Spleen (tissue), 7 donors: Measurements from ENCODE around the gene TOM1L2.

Experiments
- POLR2A ChIP-seq, 3 donors: fragments of 450-650 bp; IDR thresholded peaks; one replicate each; pipeline ENCODE4 v1.5.1; 2017; ENCODE audit warnings: antibody characterized with exemption in 3 of 3, mild to moderate bottlenecking in 1 of 3
- POLR2AphosphoS5 ChIP-seq, 3 donors: sonication (generic); formaldehyde crosslinking; IDR thresholded peaks; one replicate each; pipeline ENCODE4 v1.5.1; 2017; ENCODE audit warnings: antibody characterized with exemption in 3 of 3
- TF ChIP-seq, protein P1 (sequence below), 11 experiments: fragments of 200-600 bp in 7 of 11; fragments of 450-650 bp in 4 of 11; sonication (generic) in 4 of 11; IDR thresholded peaks in 8 of 11; conservative IDR thresholded peaks in 3 of 11; 1 replicate in 7 of 11; 2 replicates in 4 of 11; pipeline versions ENCODE4 v1.4.0 to v1.8.0; 2016 to 2021; ENCODE audit warnings: antibody characterized with exemption in 11 of 11, inconsistent platforms in 4 of 11, mild to moderate bottlenecking in 1 of 11
- donor health status: DM: no; HTN: no; CAD: no; lungs with moderate emphysema.
- donor health status: DM: no; HTN: no; CAD: no.
- donor health status: DM: no; HTN: no; CAD: no.

DNA sequence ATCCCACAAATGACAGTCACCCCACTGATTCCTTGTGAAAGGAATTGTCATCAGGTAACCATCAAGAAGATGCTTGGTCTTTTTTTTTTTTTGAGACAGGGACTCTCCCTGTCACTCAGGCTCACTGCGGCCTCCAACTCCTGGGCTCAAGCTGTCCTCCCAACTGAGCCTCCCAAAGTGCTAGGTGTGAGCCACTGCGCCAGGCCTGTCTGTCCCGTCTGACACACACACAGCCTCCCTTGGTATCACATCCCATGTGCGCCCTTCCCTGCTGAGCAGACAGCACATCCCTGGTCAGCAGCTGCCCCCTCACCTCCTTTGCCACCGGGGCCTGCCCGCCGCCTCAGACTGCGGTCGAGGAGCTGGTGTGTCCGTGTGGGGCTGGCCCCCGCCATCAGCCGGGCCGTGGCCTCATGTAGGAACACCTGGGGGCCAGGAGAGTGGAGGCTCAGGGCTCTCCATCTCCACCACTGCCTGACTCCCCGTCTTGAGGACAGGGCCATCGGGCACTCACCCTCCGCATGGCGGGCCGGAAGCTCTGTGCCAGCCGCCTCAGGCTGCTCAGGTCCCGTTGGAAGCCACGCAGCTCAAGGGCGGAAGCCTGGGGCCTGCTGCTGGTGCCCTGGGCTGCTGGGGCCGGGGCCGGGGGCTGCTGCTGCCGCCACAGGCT lies 159.0 kb downstream of the TOM1L2 start:
- TF ChIP-seq POLR2A (IDR thresholded peaks at IDR 0.05) (no peak), POLR2AphosphoS5 (IDR thresholded peaks at IDR 0.05) (peak in 1 of 3 donors; percentile 29)
- TF ChIP-seq, protein P1, sequence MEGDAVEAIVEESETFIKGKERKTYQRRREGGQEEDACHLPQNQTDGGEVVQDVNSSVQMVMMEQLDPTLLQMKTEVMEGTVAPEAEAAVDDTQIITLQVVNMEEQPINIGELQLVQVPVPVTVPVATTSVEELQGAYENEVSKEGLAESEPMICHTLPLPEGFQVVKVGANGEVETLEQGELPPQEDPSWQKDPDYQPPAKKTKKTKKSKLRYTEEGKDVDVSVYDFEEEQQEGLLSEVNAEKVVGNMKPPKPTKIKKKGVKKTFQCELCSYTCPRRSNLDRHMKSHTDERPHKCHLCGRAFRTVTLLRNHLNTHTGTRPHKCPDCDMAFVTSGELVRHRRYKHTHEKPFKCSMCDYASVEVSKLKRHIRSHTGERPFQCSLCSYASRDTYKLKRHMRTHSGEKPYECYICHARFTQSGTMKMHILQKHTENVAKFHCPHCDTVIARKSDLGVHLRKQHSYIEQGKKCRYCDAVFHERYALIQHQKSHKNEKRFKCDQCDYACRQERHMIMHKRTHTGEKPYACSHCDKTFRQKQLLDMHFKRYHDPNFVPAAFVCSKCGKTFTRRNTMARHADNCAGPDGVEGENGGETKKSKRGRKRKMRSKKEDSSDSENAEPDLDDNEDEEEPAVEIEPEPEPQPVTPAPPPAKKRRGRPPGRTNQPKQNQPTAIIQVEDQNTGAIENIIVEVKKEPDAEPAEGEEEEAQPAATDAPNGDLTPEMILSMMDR (IDR thresholded peaks at IDR 0.05 in 8 of 11, conservative IDR thresholded peaks at IDR 0.05 in 3 of 11), result no peak
